DMS 273 (cell line): ENCODE results near the gene LYRM4.

Source experiments
- DNase-seq: peaks from one replicate; lab custom pipeline; 2025; ENCODE audit not compliant: unreplicated experiment; lab: John Stamatoyannopoulos, UW

Gene LYRM4

DNA sequence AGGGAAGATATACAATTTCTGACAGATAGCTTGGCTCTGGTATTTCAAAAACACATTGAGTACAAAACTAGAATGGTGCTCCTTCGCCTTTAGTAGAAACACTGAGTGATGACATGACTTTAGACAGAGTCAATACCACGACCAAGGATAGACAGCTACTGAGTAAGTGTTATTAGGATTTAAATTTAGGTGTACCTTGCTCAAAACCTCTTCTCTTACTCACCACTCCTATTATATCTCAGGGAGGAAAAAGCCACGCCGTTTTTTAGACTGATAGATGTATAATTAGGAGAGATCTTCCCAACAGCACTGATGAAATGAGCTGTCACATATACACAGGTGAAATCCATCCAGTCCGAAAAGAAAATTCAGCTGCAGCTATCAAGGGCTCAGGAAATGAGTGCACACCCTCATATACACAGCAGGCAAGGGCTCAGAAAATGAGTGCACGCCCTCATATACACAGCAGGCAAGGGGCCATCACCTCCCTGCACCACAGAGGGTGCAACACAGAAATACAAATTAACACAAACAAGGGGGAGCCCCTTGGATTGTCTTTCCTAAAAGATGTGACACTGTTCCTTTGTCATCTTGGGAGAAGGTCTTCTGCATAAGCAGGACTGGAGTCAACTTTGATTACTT, 53.7 kb downstream of the LYRM4 start:
- no peak for DNase-seq

DNA sequence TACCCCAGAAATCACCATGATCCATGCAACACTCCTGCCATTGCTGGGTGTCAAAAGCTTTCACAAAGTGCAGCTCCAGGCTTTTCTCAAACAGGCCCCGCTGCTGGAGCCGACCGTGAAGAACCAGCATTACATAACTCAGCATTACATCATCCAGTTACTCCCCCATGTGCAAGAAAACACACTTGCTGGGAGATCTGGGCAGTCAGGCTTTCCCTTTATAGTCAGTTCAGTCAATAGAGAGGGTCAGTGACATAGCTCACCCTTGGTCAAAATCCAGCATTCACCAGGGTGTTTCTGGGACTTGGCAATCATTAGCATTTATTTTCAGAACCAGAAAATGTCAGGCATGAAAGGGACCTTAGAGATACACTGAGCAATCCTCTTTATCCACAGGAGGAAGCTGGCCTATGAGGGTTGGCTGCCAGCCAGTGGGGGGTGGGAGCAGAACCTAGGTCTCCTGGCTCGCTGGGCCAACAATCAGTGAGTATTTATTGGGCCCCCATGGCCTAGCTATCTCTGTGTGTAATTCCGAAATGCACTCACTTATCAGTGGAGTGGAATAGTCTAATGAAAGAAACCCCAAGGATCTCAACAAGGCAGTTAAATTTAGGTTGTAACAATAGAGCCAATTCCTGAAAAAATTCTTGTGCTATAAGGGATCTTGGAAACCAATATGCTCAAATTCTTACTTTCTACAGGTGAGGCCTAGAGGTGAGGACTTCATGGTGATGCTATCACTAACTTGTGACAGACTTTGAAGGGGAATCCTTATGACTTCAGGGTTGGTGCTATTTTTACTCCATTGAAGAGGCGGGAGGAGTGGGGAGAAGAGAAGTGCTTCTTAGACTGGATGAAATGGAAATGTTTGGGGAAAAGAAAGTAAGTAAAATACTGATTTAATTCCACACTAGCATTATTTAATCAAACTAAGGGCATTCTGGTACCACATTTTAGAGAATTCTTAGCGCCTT, 54.6 kb downstream of the LYRM4 start:
- peak; percentile 66 for DNase-seq

DNA sequence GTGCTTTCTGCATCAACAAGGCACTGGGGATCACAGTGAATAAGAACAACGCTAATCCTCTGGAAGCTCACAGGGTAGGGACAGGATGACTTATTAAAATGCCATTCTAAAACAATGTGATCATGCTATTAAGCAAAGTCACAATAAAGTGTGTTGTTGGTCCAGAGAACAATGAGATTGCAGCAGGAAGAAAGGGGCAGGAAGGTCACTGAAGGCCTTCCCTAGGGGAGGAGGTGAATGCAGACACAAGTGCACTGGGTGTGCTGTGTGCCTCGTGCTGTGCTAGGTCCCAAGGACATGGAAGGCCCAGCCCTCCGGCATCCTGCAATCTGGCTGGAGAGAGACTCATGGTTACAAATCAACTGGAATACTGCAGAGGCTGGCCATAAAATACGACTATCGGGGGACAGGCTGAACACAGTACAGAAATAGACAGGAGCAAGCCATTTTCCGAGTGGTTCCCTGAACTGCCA, 55.7 kb downstream of the LYRM4 start:
- no peak for DNase-seq

DNA sequence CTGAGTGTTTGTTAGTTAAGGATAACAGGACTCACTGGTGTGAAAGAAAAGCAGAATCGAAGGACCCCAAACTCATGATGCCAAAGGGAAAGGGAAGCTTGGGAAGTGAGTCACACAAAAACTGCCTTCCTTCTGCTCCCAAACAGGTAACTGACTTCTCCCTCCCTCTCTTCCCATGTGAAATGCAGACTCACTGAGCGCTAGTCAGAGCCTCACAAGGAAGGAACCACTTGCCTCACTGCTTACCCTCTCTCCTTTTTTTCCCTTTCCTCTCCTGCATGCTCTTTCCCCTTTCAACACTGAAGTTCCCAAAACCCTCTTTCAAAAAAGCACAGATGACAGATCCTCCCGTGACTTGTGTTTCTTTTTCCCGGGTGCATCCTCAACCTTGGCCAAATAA, 56.4 kb downstream of the LYRM4 start:
- no peak for DNase-seq

DNA sequence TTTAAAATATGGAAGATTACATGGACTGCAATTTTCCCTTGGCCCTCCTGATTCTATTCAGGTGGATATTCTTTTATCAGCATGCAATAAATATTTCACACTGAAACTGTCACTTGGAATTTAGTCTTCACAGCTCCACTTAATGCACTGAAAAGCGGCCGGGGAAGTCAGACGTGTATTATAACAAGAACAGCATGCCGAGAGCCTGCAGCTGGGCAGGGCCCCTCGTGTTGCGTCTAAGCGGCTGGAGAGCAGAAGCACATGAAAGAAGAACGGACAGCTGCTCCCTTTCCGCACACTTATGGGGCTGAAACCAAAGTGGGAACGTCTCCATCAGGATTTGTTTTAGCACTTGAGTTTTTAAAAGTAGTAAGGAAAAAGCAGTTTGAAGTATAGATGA, 57.2 kb downstream of the LYRM4 start:
- peak; percentile 73 for DNase-seq

DNA sequence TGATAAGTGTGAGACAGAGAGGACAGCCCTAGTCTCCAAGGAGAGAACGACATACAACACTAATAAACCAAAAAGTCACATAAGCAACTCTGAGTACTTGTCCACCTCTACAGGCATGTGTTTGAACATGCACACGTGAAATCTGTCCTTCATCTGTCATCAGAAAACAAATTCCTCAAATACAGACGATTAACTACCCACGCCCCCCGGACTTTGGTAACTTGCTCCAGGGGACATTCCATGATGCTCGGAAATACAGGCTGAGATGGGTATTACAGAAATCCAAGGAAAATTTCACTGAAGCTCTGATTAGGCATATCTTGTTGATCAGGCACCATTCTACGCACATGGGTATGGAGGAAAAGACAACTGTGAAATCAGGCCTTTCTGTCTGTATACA, 57.8 kb downstream of the LYRM4 start:
- DNase-seq: no peak

DNA sequence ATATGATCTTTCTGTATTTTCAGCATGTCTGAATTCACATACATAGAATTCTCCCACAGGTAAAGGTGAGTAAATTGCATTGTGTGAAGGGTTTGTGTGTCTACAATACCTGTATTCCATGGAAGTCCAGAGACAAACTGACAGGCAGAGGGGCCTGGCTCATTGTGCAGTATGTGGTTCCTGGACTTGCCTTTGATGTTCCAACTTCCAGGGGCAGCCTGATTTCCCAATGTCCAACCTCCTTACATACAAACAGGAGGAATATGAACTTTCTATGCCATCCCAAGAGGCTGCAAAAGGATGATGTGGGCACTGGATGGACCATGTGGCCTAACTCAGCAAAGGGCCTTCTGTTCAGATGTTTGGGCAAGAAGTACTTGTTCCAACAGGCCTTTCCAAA, 58.5 kb downstream of the LYRM4 start:
- peak; percentile 58 for DNase-seq

DNA sequence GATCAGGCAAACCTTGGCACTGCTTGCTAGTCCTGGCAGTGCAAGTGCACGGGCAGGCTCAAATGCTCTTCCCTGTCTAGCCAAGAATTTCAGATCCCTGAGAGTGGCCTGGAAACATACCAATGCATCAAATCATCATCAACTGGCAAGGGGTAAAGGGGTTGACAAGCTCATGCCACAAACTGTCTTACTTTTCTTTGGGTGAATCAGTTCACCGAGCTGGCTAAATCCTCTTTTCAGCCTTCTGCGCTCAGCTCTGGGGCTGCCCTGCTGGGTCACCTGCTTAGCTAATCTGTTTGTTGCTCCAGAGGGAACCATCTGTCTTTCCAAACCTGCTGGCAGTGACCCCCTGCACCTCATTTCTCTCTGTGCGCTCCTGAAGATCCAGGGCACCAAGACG, 59.5 kb downstream of the LYRM4 start:
- peak; percentile 61 for DNase-seq

DNA sequence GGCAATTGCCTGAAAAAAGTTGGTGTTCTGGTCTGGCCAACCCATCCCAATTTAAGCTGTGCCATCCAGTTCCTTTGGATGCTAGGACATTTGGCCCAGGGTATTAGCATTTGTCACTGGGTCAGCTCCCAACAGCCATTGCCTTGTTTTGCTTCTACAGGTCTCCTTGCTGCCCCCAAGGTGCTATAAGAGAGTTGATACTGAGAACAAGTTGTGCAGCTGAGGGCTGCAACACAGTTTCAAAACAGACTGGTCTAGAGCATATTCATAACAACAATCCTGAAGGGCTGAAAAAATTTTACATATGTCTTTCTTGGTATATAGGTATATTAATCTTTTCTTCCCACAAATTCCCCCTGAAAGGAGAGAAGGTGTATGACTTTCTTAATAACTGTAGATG, 61.0 kb downstream of the LYRM4 start:
- no peak for DNase-seq

DNA sequence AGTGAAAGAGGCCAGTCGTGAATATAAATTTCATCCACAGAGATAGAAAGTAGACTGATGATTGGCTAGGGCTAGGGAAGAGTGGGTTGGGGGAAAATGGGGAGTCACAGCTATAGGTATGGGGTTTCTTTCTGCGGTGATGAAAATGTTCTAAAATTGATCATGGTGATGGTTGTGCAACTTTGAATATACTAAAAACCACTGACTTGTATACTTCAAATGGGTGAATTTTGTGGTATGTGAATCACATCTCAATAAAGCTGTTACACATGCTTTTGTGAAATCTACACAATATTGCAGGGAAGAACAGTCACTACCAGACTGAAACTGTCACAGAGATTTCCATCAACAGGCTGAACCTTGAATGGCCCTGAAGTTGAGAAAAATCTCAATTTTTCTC, 61.5 kb downstream of the LYRM4 start:
- DNase-seq: no peak

DNA sequence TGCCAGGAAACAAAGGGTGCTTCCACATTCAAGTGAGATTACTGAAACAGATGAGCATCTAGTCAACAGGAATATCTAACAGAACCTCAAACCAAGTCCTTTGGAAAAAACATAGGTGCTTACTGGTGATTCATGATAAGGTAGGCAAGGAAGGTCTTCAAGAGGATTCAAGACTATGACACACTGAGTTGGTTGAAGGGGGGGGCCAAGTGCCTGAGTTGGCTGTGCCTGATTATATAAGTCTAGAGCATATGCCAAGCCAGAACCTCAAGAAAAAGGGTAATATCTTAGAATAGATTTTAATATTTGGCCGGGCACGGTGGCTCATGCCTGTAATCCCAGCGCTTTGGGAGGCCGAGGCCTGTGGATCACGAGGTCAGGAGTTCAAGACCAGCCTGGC, 63.7 kb downstream of the LYRM4 start:
- no peak for DNase-seq

DNA sequence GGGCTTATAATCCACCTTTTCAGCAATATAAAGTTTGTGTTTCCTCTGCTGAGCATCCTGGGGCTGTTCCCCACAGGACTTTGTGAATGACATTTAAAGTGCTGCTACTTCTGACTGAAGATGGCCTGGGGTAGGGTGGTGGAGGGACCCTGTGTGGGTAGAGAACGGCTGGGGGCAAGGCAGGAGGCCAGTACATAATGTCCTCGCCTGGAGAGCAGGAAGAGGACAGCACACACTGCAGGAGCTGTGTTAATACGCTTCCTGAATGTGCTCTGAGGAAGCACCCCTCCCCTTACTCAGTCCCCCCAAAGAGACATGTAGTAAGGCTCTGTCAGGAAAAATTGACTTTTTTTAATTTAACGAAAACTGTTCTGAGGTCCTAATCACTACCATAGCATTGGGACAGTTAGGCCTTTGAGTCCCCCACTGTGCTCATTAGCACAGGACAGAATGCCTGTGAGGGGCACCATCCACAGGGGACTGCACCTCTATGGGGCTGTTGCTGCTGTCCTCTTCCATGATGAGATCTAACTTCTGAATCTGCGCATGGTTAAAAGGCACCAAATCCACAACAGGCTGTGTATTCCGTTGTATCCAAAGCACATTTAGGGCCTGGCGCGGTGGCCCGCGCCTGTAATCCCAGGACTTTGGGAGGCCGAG, 68.5 kb downstream of the LYRM4 start:
- no peak for DNase-seq

DNA sequence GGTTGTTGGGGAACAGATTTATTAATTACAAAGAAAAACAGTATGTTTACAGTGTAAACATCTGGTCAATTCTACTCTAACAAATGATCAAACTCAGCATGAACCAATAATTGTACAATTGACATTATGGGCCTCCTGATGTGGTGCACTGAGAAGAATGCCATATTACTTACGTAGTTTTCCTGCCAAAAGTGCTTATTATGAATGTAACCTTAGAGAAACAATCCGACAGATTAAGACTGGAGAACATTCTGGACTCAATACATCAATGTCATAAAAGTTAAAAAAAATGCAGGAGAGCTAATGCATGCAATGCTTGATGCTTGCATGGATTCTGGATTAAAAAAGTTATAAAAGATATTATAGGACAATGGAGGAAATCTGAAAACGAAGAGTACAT, 69.0 kb downstream of the LYRM4 start:
- no peak for DNase-seq

DNA sequence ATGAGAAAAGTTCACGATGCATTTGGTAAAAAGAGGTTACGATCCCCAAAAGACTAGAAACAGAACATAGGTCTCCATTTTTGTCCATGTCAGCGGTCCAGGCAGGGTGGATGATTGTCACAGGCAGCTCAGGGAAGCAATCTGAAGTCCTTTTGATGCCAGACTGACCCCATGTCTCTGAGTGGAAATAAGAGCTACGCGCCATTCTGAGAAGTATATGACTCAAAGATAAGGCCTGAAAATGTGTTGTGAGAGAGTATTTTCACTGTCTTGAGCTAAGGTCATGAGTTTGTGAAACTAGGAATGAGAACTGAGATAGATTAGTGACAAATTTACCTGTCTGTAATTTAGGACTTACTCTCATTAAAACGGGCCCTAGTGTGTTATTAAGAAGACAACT, 69.5 kb downstream of the LYRM4 start:
- DNase-seq: no peak

DNA sequence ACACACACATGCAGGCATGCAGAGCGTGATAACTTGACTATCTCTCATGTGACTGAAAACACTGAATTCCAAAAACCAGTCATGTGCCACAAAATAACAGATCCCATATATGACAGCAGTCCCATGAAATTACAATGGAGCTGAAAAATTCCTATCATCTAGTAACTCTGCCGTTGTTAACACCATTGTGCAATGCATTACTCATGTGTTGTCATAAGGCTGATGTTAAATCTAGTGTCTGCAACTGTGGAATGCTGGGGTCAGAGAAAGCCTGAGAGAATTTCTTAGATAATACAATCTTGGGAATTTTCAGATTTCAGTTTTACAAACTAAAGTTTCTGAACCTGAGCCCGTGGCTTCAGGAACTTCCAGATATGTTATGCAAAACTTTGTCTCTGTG, 70.2 kb downstream of the LYRM4 start:
- DNase-seq: no peak

DNA sequence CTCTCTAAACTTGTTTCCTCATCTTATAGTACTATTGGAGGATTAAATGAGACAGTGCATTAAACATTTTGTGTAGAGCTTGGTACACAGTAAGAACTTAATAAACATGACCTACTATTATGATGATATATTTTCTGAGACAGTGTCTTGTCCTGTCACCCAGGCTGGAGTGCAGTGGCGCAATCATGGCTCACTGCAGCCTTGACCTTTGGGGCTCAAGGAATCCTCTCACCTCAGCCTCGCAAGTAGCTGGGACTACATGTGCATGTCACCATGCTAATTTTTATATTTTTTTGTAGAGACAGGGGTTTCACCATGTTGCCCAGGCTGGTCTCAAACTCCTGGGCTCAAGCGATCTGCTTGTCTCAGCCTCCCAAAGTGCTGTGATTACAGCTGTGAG, 72.1 kb downstream of the LYRM4 start:
- no peak for DNase-seq

DNA sequence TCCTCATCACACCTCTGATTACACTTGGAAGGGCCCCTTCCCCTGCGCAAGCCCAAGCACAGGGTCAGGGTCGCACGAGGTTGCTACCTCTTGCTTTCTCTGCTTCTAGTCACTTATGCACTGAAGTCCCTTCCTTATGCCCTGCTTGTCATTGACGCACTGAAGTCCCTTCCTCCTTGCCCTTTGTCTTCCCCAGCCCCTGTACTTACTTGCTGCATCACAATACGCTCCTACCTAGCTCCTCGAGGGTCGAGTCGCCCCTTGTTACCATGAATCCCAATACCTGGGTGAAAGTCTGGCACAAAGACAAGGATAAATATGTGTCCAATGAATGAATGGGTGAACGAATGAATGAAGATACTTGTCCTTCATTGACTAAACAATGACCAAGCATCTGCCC, 75.9 kb downstream of the LYRM4 start:
- DNase-seq: no peak

DNA sequence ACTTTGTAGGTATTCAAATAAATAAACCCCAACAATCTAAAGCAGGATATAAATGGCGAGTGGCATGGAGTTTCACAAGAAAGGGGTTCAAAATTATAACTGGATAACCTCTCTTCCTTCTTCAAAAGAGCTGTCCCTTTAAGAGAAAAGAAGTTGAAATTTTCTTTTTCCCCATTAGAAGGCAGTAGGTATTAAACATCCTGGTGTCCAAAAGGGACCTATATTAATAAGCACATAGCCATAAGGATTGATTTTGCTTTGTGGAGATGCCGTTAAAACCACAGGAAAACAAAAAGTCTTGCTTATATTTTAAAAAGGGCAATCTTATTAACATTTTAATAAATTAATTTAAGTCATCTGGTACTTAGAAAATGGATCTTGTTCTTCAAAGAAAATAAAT, 76.5 kb downstream of the LYRM4 start:
- DNase-seq: no peak

DNA sequence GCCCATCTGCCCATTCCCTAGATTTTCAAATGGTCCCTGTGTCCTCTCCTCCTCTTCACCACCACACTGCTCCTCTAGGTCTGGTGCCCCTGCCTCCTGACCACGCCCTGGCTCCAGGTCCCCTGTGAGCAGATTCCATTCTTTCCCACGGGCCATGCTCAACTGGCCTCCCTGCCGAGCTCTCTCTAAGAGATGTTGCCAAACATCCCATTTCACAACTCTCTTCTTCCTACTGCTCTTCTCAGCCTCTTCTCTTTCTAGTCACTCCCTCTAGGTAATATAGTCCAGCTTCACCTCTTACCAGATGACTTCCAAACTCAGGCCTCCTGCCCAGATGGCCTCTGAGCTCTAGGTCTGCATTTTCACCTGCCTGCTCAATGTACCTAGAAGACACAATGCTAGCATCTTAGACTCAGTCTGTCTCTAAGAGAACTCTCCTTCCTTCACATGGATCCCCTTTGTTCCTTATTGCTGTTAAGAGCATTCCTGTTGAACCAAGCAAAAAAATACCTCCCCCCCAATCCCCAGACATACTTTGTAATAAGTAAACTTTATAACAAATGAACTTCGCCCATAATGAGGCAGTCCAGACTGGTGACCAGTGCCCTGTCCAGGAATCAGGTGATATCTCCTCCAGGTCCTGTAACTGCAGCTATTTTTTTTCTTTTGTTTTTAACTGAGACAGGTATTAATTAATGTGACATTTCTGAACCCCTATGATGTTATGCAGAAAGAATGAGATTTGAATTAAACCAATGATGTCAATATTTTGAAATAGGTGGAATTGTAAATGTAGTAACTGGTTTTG, 79.0 kb downstream of the LYRM4 start:
- no peak for DNase-seq

DNA sequence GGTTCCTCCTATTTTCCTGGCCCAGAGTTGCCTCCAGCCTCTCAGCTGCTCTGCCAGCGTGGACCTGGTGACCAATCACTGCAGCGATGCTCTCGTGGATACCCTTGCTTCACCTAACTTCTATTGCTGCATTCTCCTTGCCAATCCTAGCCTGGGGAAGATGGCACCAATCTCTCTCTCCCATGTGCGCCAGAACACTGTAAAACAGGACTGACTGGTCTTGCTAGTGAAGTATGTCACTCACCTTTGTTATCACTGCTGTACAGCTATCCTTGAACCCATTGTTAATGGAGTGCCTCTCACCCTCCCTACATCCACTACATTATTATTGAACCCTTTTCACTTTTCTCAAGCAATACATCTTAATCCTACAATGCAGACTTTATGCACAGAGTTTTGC, 80.1 kb downstream of the LYRM4 start:
- no peak for DNase-seq

DNA sequence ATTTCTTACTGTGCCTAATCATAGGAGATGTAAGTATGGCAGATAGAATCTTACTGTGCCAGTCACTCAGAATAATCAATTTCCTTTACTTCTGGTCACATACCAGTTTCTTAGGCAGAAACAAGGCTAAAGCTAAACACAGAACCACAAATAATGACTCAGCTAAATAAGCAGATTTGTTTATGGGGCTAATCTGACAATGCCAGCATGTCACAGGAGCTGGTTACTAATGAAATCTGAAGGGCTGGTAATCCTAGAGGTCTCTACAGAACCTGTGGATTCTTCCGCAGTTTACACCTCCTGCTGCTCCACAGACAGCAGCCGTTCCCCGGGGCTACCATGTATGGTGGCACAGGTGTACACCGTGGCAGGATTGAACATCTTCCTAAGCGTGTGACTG, 80.8 kb downstream of the LYRM4 start:
- DNase-seq: no peak
